HG03520 (cell line): ENCODE data around the gene ZNF516.

Source experiments
- ATAC-seq: cut with Tn5 transposase; IDR thresholded peaks from one replicate; pipeline ENCODE4 v1.9.1; 2021; ENCODE audit warnings: mild to moderate bottlenecking, moderate library complexity; ENCODE audit not compliant: unreplicated experiment

Gene ZNF516

DNA sequence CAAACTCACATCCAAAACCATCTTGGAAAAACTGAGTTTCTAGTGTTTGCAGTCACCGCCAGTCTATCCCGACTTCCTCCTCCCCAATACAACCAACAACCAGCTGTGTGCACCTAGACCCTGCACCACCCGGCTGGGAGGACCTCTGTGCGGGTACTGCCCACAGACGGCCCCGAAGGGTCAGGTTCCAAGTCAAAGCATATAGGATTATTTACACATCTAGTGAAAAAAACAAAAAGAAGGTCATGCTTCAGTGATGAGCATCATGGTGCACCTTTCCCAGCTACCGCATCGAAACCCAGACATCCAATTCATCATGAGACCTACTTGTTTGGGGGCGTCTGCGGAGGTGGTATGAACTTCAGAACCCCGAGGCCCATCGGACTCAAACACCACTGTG lies 124.8 kb downstream of the ZNF516 start:
- no peak for ATAC-seq

DNA sequence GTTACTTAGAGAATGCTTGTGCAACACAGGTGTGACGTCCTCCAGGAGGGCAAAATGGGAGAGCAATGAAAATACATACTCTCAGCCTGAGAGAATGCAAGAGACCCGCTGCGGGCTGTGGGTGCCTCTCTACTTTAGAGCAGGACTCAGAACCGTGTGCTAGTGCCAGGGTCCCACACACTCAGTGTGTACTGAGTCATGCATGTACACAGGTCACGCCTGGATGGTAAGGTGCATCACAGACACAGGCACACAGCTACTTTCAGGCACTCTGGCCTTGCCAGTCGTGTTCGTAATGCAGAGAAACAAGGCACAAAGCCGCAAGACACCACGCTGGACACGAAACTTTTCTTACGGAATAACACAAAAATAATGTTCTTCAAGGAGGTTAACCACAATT lies 125.3 kb downstream of the ZNF516 start:
- ATAC-seq = no peak

DNA sequence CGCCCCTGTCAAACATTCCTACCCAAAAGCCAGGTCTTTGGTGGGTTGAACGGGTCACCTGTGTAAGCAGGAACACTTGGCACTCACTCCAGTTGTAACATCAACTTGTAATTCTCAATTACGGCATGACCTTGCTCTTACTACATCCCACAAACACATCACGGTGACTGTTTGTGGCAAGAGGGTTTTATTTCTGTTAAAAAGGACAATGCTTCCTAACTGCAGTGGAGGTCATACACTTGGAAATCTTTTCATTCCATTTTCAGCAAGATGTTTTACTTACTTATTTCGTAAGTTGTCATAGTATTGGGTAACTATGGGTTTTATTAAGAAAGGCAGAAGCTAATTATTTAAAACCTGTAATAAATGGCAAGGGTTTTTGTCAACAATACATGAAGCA lies 126.1 kb downstream of the ZNF516 start:
- no peak for ATAC-seq

DNA sequence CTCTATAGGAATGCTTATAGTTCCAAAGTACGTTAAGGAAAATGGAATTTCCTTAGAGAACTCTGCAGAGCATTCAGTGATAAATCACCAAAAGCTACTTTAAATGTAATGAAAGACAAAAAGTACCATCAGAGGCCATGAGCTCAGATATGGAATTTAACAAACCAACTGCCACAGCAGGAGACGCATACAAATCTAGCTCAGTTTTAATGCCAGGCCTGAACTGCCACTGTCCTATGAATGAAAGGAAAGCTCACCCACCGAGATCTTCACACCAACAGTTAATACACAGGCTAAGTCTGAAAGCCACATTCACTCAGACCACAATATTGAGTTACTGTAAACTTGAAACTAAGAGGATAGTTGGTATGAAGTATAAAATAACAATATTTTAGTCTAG lies 126.8 kb downstream of the ZNF516 start:
- no peak for ATAC-seq

DNA sequence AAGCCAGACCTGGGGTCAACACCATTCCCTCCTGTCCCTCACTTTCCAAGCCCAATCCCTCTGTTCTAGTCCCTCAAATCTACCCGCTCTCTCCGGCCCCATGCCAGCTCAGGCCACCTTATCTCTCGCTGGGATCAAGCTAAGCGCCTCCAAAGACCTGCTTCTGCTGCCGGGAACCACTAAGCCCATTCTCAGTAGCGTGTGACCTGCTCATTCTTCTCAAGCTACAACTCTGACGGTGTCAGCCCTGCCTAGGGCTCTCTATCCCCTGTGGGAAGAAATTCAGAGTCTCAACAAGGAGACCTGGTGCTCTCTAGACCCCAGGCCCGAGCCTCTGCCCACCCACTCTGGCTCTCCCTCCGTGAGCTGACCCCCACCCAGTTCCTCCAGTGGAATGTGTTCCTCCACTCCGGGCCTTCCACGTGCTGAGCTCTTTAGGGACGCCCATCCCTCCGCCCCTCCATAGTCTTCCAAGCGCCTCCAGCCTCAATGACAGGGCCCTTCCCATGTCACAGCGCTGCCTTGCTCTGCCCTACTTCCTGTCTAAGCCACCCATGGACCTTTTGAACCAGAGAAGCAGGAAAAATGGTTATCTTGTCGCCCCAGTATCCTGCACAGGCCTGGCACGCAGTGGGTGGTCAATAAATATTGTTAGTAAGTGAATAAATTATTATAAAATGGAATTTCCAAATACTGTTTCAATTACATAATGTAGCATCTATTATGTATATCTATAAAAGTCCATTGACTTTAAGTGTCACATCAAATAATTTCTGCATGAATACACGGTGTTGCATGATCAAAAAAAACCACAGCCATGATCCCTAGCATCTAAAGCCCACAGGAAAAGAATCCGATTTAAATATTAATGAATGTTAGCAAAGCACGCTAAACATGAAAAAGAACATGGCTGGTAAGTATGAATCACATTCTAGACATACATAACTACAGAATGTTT lies 127.6 kb downstream of the ZNF516 start:
- ATAC-seq = no peak

DNA sequence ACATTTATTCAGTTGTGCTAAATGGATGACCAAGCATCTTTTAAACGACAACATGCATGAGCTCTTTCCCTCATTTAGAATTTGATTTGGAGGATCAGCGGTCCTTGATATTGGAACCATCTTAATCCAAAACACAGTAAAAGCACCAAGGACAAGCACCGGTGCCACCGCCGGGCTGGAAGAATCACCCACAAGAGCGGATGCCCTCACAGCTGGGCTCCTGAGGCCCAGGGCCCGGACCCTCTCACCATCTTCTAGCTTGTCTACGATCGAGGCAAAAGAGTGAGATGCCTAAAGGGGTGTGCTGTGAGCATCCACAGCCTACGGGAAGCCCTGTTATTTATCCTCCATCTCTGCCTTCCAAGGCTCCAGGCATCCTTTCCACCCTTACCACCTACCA lies 129.5 kb downstream of the ZNF516 start:
- ATAC-seq = no peak

DNA sequence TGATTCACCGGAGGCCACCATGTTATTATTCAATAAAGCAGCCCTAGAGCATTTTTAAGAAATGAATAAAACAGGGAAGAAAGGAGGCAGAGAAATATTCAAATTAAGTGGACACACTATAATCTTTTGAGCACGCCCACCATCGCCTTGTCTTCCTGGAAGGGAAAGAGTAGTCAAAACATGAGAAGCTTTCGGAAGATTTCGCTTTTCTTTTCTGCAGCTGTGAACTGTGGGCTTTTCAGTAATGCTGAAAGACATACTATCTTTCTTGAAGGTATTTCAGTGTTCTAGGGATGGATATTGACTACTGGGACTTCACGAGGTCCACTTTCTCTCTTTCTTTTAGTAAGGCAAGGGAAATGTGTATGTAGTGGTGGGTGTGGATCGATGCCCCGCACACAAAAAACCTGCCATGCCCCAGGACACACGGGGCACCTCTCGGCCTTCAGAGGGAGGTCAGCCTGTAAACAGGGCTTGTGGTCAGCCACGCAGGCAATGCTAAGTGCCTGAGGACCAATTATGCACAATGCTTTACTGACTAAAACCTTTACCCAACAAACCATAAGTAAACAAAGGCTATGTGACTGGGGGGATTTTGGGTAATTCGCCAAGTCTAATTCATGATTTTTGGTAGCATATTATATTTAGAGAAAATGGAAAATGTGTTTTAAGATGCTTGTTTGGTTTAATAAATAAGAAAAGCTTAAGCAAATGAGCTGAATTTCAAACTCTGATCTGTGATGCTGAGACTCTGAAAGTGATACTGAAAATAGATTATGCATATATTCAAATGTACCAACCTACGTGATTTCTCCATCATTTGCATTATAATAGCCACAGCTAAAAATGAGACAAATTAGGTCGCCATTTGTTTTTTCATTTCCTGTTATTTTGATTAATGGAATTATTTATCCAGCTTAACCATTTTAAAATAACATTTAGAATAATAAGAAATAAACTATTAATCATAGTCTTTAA lies 130.5 kb downstream of the ZNF516 start:
- peak; percentile 72 for ATAC-seq

DNA sequence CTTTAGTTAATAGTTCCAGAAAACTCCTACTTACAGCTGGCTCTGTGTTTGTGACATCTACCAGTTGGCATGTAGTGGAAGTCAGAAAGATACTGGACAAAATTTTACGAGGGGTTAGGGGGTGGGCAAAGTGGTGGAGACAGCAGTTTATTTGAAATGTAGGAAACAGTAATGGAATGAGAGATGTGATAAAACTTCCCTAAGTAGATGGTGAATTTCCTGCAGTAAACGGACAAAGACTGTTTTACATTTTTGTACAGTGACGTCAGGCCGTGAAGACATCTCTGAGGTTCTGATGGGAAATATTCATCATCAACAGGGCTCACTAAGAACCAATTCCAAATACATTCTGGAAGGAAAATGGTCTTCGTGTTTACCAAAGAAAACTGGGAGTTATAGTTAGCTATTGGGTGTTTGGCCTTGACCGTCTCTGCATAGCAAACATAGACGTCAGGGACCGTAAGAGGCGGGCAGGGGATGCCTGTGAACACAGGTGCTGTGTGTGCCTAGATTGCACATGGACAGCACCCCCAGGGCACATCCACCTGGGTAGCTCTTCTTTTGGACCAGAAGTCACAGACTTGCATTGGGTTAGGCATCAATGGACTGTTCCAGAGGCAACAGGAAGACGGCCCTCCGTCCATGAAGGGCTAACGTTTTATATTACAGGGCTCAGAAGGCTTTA lies 131.5 kb downstream of the ZNF516 start:
- no peak for ATAC-seq

DNA sequence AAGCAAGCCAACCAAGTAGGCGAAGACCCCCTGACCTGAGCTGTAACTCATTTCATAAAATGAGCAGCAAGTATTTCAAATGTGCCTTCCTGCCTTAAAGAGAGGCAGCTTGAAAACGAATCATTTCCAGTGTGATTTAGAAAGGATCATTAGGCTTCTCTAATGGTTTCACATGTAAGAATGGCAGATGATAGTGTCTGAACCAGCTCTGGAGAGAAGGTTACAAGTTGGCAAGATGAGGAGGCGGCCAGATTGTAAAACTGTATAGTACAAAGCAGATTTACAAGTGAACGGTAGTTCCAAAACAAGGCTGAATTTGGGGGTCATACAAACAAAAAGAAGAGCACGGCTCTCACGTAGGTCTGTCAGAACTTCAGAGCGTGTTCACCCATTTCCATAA lies 132.4 kb downstream of the ZNF516 start:
- no peak for ATAC-seq

DNA sequence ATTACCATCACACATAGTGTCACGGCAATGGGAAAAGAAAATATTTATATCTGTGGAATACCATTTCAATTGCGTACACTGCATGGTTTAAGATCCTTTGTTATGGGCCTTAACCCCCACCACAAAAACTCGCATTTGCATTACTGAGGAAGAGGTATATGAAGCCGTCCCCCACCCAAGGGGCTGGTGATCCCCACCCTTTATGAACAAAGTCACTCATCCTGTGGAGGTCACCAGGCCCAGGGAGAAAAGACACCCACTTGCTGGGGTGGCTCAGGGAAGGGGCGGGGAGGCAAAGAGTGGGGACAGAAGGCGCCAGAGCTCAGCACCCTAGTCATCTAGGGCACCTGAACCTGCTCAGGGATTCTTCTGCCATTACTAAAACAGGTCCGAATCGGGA lies 133.8 kb downstream of the ZNF516 start:
- ATAC-seq = no peak

DNA sequence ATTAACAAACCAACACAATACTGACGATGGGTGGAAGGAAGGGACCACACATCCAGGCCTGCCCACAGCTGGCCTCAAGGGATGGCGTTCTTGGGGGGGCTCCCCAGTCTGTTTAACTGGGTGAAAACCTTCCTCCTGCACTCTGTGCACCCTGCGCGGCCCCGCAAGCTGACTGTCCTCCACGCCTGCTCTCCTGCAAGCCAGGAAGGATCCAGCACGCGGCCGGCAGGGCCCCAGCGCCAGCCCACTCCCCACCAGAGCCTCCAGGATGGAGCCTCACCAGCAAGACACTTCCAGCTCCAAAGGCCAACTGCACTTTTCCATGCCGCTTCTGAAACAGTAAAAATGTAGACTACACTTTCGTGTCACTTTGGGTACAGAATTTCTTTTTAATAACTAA lies 135.1 kb downstream of the ZNF516 start:
- ATAC-seq = no peak

DNA sequence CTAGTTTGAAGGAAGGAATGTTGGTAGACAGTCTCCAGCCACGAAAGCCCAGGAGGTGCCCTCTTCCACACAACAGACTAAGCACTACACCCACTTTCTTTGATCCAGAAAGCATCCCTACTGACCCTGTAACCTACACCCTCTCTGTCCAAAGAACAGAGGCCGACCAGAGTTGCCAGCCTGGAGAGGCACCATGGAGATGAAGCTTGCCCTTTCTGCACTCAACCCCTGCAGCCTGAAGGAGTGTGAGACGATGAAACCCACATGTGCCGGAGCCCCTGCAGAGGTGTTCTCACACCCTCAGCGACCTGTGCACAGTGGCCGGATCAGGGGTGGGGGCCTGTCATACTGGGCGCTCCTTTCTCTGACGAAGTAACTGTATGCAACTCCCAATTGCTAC lies 136.3 kb downstream of the ZNF516 start:
- ATAC-seq = no peak

DNA sequence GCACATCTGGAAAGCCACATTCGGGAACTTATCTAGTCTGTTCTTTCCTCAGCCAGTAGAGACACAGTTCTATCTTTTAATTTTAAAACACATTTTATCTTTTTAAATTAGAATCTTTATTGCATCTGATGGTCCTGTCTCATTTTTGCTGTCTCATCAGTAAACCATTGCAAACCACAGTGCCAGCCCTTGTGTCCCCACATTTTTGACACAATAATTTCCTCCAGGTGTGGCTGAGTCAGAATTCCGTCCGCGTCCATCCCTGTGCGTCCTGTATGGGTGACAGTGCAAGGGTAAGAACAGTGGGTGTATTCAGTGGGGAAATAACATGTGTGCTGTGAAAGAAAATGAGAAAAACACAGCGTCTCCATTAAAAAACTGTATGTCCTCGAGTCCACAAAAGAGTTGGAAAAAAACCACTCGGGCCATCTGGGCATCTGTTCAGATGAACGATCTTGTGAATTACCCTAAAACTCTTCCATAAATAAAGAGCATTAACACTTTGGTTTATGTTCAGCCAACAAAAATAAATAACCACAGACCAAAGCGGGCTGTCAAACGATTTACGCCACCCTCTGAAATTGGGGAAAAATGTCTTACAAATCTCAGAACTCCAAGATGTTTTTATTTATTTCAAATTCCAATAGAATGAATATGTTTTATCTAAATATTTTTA lies 137.3 kb downstream of the ZNF516 start:
- ATAC-seq = no peak

DNA sequence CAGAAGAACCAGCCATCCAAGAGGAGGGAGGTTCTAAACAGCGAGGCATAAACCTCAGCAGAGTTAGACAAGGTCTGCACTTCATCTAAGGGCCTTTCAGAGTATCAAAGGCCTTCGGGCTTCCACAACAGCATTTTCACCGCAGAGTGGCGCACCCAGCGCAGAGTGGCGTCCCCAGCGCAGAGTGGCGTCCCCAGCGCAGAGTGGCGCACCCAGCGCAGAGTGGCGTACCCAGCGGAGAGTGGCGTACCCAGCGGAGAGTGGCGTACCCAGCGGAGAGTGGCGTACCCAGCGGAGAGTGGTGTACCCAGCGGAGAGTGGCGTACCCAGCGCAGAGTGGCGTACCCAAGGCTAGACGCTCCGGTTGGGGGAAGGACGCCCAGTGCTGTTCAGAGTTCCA lies 137.9 kb downstream of the ZNF516 start:
- ATAC-seq = no peak

DNA sequence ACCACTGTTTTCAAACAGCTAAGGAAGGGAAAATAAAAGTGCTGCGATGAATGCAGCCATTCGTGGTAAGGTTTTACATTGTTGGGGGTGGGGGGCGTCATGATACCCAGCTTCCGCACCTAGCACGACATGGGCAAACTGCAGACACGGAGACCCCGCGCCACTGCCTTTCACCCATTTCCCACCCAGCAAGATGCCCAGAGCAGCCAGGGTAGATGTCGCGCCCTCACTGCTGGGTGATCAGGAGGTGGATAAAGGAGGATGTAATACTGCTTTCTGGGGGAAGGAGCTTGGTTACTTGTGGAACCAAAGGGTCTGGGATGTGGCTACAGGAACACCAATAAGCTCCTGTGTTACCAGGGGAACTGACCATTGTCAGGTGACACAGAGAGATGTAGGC lies 138.4 kb downstream of the ZNF516 start:
- no peak for ATAC-seq

DNA sequence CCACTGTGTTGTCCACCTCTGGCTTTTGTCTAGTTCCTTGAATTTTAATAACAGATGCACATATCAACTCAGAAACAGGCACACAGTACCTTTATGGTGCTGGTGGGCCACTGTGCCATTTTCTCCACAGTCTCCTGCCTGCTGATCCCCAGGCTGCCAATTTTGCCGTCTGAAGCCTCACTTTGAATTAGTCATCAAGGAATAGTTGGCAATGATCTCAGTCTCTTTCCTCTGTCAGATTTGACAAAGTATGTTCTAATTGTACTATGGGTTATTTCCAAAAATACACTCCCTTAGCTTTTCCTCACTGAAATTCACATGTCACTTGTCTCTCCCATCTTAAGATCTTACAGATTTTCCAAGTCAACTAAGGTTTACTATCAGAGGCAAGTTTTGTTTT lies 140.7 kb downstream of the ZNF516 start:
- ATAC-seq = no peak

DNA sequence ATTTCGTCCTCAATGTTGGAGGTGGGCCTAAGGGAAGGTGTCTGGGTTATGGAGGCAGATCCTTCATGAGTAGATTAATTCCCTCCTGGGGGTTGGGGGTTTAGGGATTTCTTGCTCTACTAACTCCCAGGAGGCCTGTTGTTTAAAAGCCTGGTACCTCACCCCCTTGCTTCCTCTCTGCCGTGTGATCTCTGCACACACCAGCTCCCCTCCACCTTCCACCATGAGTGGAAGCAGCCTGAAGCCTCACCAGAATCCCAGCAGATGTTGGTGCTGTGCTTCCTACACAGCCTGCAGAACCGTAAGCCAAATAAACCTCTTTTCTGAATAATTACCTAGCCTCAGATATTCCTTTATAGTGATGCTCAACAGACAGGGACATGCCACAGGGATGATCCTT lies 141.5 kb downstream of the ZNF516 start:
- no peak for ATAC-seq

DNA sequence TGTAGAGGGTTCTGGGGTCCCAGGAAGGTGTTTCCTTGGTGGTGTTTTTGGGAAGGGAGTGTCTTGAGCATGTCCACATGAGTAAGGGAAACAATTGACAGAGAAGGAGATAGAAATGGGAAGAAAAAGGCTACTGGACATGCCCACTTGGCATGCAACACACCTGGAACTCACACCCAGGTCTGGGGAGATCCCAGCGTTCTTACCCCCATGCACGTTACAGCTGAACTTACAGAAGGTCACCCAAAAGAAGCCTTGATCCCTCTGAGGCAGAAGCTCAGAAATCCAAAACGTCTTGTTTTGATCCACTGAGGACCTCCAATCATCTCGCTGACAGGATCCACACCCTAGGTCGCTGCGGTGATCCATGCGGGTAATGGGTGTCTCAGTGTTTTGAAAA lies 142.0 kb downstream of the ZNF516 start:
- no peak for ATAC-seq

DNA sequence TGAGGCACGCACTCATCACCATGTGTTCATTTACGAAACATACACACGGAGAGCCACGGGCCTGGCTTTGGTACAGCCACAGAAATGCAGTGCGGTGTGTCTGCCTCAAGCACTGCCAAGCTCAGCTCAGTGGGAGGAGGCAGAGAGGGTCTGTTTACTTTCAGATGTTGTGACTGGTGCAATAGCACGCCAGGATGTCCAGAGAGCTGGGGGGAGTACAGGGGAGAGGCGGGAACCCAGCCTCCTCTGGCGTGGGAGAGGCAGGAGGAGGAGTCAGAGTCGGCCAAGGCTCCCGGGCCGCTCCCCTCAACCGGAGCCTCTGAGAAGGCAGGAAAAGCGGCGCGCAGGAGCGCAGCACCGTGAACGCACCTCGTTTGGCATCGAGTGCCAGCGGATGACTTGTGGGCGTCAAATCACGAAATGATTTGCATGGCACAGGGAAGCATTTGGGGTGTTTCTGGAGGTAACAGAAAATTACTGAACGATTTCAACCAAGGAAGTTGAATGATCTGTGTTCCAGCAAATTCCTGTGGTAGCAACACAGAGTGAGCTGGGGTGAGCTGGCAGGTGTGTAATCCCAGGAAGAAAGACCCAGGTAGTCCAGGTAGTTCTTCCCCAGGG lies 143.0 kb downstream of the ZNF516 start:
- ATAC-seq = no peak
